ENCODE results near the gene SPATA13. TPM values are rescaled to one million over a fixed set of nuclear protein-coding genes. Genes with fewer than 3 reads are reported as not detected.

SPATA13 gene
- total and polyA plus RNA-seq, 2 experiments from 2014 or later = 12.4 to 19.4 TPM

- Histone ChIP-seq H3K4me3 (no peak overlapping the region), H3K9me2 (replicated peaks; ENCODE audit: insufficient read depth) (no peaks in the 10 kb centered on the region), H3K4me2 (peak overlapping the region; percentile 50), H3K79me2 (peaks cover 15% of the 10 kb centered on the region), H3K4me1 (ENCODE audit: insufficient read depth) (peaks cover 4% of the 10 kb centered on the region), H4K20me1 (ENCODE audit: insufficient read depth, poor library complexity, severe bottlenecking) (no peaks in the 10 kb centered on the region), H3K27me3 (no peaks in the 10 kb centered on the region), H3K27ac (no peak overlapping the region), H2AFZ (no peak overlapping the region), H3K9me3 (ENCODE audit: low read depth) (no peaks in the 10 kb centered on the region), H3K36me3 (replicated peaks; ENCODE audit: insufficient read depth, low read depth) (no peaks in the 10 kb centered on the region)
- TF ChIP-seq EZH2phosphoT487 (IDR thresholded peaks at IDR 0.05; ENCODE audit: low read depth, severe bottlenecking, unreplicated experiment) (no peak), EZH2 (IDR thresholded peaks at IDR 0.05; ENCODE audit: borderline replicate concordance) (no peak), CTCF (IDR thresholded peaks at IDR 0.05; ENCODE audit: poor library complexity) (no peak)
- DNase-seq (ENCODE audit: low spot score) = no peak
- WGBS (ENCODE audit: low lambda C conversion rate, missing lambda C conversion rate) = 68% methylated on average over 5 of the region's 5 CpGs
These were observed 73.8 kb downstream of the SPATA13 start for GRCh38 chr13:24234200-24234915.

GRCh38 chr13:24237356-24237755 is 76.8 kb downstream of the SPATA13 start:
- H3K9me3 ChIP-seq (ENCODE audit: low read depth) = no peaks in the 10 kb centered on the region
- H3K9me2 ChIP-seq (replicated peaks; ENCODE audit: insufficient read depth) = no peaks in the 10 kb centered on the region
- TF ChIP-seq EZH2phosphoT487 (IDR thresholded peaks at IDR 0.05; ENCODE audit: low read depth, severe bottlenecking, unreplicated experiment) = no peak
- TF ChIP-seq CTCF (IDR thresholded peaks at IDR 0.05; ENCODE audit: poor library complexity) = no peak
- TF ChIP-seq EZH2 (IDR thresholded peaks at IDR 0.05; ENCODE audit: borderline replicate concordance) = no peak
- no peak overlapping the region for H2AFZ ChIP-seq
- H3K4me1 ChIP-seq (ENCODE audit: insufficient read depth) = peaks cover 4% of the 10 kb centered on the region
- no peak for DNase-seq (ENCODE audit: low spot score)
- WGBS (ENCODE audit: low lambda C conversion rate, missing lambda C conversion rate) = 100% methylated on average over 1 of the region's 1 CpG
- H3K27ac ChIP-seq = no peak overlapping the region
- H3K27me3 ChIP-seq = no peaks in the 10 kb centered on the region
- peaks cover 11% of the 10 kb centered on the region for H3K79me2 ChIP-seq
- H3K4me2 ChIP-seq = no peak overlapping the region
- H4K20me1 ChIP-seq (ENCODE audit: insufficient read depth, poor library complexity, severe bottlenecking) = no peaks in the 10 kb centered on the region
- no peak overlapping the region for H3K4me3 ChIP-seq
- no peaks in the 10 kb centered on the region for H3K36me3 ChIP-seq (replicated peaks; ENCODE audit: insufficient read depth, low read depth)

- H3K9me2 ChIP-seq (replicated peaks; ENCODE audit: insufficient read depth) = no peaks in the 10 kb centered on the region
- no peaks in the 10 kb centered on the region for H3K4me1 ChIP-seq (ENCODE audit: insufficient read depth)
- DNase-seq (ENCODE audit: low spot score) = no peak
- TF ChIP-seq CTCF (IDR thresholded peaks at IDR 0.05; ENCODE audit: poor library complexity) = no peak
- TF ChIP-seq EZH2phosphoT487 (IDR thresholded peaks at IDR 0.05; ENCODE audit: low read depth, severe bottlenecking, unreplicated experiment) = no peak
- no peak for TF ChIP-seq EZH2 (IDR thresholded peaks at IDR 0.05; ENCODE audit: borderline replicate concordance)
- peaks cover 6% of the 10 kb centered on the region for H3K79me2 ChIP-seq
- H4K20me1 ChIP-seq (ENCODE audit: insufficient read depth, poor library complexity, severe bottlenecking) = no peaks in the 10 kb centered on the region
- H3K4me2 ChIP-seq = no peak overlapping the region
- no peaks in the 10 kb centered on the region for H3K27me3 ChIP-seq
- H3K9me3 ChIP-seq (ENCODE audit: low read depth) = no peaks in the 10 kb centered on the region
- WGBS (ENCODE audit: low lambda C conversion rate, missing lambda C conversion rate) = 88% methylated on average over 10 of the region's 10 CpGs
- H3K36me3 ChIP-seq (replicated peaks; ENCODE audit: insufficient read depth, low read depth) = no peaks in the 10 kb centered on the region
- H2AFZ ChIP-seq = no peak overlapping the region
- H3K4me3 ChIP-seq = no peak overlapping the region
- H3K27ac ChIP-seq = no peak overlapping the region
These were observed 80.8 kb downstream of the SPATA13 start for GRCh38 chr13:24241336-24241735.
